Upper lobe of left lung (tissue), 4 donors: ENCODE measurements around the gene ZDHHC5.

ENCODE experiments used
- CTCF ChIP-seq, 6 experiments: fragments of 450-650 bp in 4 of 6; fragments of 200-600 bp in 2 of 6; sonication (generic) in 2 of 6; IDR thresholded peaks; one replicate each; pipeline ENCODE4 v1.5.1; 2016 to 2019; ENCODE audit warnings: antibody characterized with exemption in 6 of 6
- POLR2A ChIP-seq, 4 donors: fragments of 450-650 bp; IDR thresholded peaks; one replicate each; pipeline ENCODE4 v1.5.1; 2016 to 2017; ENCODE audit warnings: antibody characterized with exemption in 4 of 4, mild to moderate bottlenecking in 2 of 4
- POLR2AphosphoS5 ChIP-seq, 2 donors: sonication (generic); formaldehyde crosslinking; IDR thresholded peaks; one replicate each; pipeline ENCODE4 v1.5.1; 2017; ENCODE audit warnings: antibody characterized with exemption in 2 of 2

- TF ChIP-seq POLR2A (IDR thresholded peaks at IDR 0.05): no peak
- TF ChIP-seq CTCF (IDR thresholded peaks at IDR 0.05): no peak
- no peak for TF ChIP-seq POLR2AphosphoS5 (IDR thresholded peaks at IDR 0.05)
Measured at GRCh38 chr11:57679396-57679795, 11.5 kb downstream of the ZDHHC5 start.
